AG04449 (cell line): ENCODE measurements around the gene PBX3.
A peak's percentile ranks its signal among the peaks of the same experiment; 100 is the strongest.

Experiments
- CTCF ChIA-PET: fragments of 350-600 bp; formaldehyde crosslinking; extraction: SDS; loops from one replicate; lab custom pipeline; 2021; ENCODE audit warnings: antibody characterized with exemption; lab: Yijun Ruan, JAX
- POLR2A ChIA-PET: fragments of 400-600, 350-600 bp; formaldehyde crosslinking; extraction: SDS; loops from one replicate; lab custom pipeline; 2020; ENCODE audit warnings: antibody characterized with exemption, inconsistent platforms; lab: Yijun Ruan, JAX
- DNase-seq: peaks from one replicate; pipeline ENCODE4 v3.0.0-alpha.2; 2010; ENCODE audit warnings: low read depth, low spot score
- H3K4me3 ChIP-seq: 2 replicates; pipeline ENCODE4 v1.5.1; 2011; ENCODE audit warnings: low read depth, mild to moderate bottlenecking, control low read depth, low read length
- CTCF ChIP-seq: IDR thresholded peaks from one replicate; pipeline ENCODE4 v1.5.1; 2011; ENCODE audit warnings: mild to moderate bottlenecking, moderate library complexity, low read length, control low read depth, inconsistent platforms; ENCODE audit not compliant: insufficient read depth; ENCODE audit errors: missing control alignments

The PBX3 gene

GRCh38 chr9:125889112-125889475 is 141.9 kb downstream of the PBX3 start:
- no peak for TF ChIP-seq CTCF
- peak overlapping the region; percentile 62 for H3K4me3 ChIP-seq
- ChIA-PET CTCF (interaction anchor here (1.5 kb wide), 1 partner anchor 11 kb away, joined by 6 read pairs; no protein-coding TSS in a partner anchor), POLR2A (no interaction called here)
- DNase-seq = no peak

- POLR2A ChIA-PET = no interaction called here
- H3K4me3 ChIP-seq = peak overlapping the region; percentile 62
- TF ChIP-seq CTCF = no peak
- CTCF ChIA-PET = interaction anchor here (1.5 kb wide), 1 partner anchor 11 kb away, joined by 6 read pairs; no protein-coding TSS in a partner anchor
- no peak for DNase-seq
Measured at GRCh38 chr9:125889476-125890419, 142.6 kb downstream of the PBX3 start.

GRCh38 chr9:125890826-125891225 is 143.7 kb downstream of the PBX3 start:
- ChIA-PET POLR2A (no interaction called here), CTCF (no interaction called here)
- no peak for DNase-seq
- no peak overlapping the region for H3K4me3 ChIP-seq
- no peak for TF ChIP-seq CTCF

- CTCF ChIA-PET = no interaction called here
- no peak for TF ChIP-seq CTCF
- H3K4me3 ChIP-seq = no peak overlapping the region
- POLR2A ChIA-PET = no interaction called here
- no peak for DNase-seq
Measured at GRCh38 chr9:125893277-125893676, 146.1 kb downstream of the PBX3 start.

- ChIA-PET POLR2A (no interaction called here), CTCF (interaction anchor here (0.9 kb wide), 1 partner anchor 10 kb away, joined by 3 read pairs; no protein-coding TSS in a partner anchor)
- no peak for DNase-seq
- H3K4me3 ChIP-seq = no peak overlapping the region
- no peak for TF ChIP-seq CTCF
Measured at GRCh38 chr9:125894566-125894965, 147.4 kb downstream of the PBX3 start.

- DNase-seq = no peak
- TF ChIP-seq CTCF = no peak
- POLR2A ChIA-PET = no interaction called here
- CTCF ChIA-PET = interaction anchor here (1.3 kb wide), 1 partner anchor 489 kb away, joined by 3 read pairs; no protein-coding TSS in a partner anchor
- no peak overlapping the region for H3K4me3 ChIP-seq
Measured at GRCh38 chr9:125896404-125896803, 149.2 kb downstream of the PBX3 start.
